K562 (cell line): ENCODE results near the gene MIR17HG.

Experiments
- HSF4 ChIP-seq: fragments of 250-450 bp; sonication (Bioruptor Pico); IDR thresholded peaks from 2 replicates; pipeline ENCODE4 v2.1.2; 2022; ENCODE audit warnings: mild to moderate bottlenecking, moderate library complexity, borderline replicate concordance
- IFI16 ChIP-seq: fragments of 250-450 bp; sonication (Bioruptor Pico); IDR thresholded peaks from 2 replicates; pipeline ENCODE4 v2.1.2; 2022; ENCODE audit warnings: mild to moderate bottlenecking, inconsistent platforms
- PML ChIP-seq: IDR thresholded peaks from 2 replicates; pipeline ENCODE4 v1.6.1; 2012; ENCODE audit warnings: low read length, inconsistent platforms
- ZNF253 ChIP-seq: fragments of 250-450 bp; sonication (Bioruptor Pico); conservative IDR thresholded peaks from 2 replicates; pipeline ENCODE4 v1.6.1; 2021; ENCODE audit warnings: mild to moderate bottlenecking

- TF ChIP-seq IFI16 (no peak), HSF4 (no peak), PML (no peak), ZNF253 (CRISPR knock-in tag) (no peak)
Observed at GRCh38 chr13:91346062-91346461, 1.4 kb upstream of the MIR17HG start.
